GM10266 (cell line): ENCODE results near the gene CALML6.

Experiments used
- DNase-seq: peaks from one replicate; pipeline ENCODE4 v3.0.0; 2012; ENCODE audit errors: extremely low spot score
- TF ChIP-seq, protein P1 (sequence below): IDR thresholded peaks from 2 replicates; pipeline ENCODE4 v1.5.1; 2012; ENCODE audit warnings: mild to moderate bottlenecking, low read depth; ENCODE audit not compliant: control insufficient read depth, insufficient read depth; ENCODE audit errors: missing control alignments

CALML6 gene

DNA sequence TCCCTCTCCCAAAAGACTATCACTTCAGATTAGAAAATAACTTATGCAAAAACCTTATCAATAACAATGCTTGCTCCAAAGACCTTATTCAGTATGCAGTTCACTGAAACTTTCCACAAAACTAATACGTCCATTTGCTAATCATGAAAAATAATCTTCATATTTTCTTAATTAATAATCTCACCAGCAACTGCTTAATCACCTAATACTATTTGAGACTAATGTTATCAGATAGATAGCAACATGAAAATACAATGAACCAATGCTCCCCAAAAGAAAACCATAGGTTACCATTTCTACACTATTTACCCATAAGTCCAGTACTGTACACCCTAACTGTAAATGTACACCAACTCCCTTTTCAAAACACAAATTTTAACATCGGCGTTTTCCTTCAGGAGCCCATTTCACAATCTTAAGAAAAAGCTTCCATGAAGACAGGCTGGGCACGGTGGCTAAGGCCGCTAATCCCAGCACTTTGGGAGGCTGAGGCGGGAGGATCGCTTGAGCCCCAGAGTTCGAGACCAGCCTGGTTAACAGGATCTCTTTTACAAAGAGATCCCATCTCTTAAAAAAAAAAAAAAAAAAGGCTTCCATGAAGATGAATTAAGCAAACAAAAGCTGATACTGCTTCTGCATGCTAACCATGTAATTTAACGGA lies 25.8 kb upstream of the CALML6 start:
- TF ChIP-seq, protein P1, sequence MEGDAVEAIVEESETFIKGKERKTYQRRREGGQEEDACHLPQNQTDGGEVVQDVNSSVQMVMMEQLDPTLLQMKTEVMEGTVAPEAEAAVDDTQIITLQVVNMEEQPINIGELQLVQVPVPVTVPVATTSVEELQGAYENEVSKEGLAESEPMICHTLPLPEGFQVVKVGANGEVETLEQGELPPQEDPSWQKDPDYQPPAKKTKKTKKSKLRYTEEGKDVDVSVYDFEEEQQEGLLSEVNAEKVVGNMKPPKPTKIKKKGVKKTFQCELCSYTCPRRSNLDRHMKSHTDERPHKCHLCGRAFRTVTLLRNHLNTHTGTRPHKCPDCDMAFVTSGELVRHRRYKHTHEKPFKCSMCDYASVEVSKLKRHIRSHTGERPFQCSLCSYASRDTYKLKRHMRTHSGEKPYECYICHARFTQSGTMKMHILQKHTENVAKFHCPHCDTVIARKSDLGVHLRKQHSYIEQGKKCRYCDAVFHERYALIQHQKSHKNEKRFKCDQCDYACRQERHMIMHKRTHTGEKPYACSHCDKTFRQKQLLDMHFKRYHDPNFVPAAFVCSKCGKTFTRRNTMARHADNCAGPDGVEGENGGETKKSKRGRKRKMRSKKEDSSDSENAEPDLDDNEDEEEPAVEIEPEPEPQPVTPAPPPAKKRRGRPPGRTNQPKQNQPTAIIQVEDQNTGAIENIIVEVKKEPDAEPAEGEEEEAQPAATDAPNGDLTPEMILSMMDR = no peak
- no peak for DNase-seq

DNA sequence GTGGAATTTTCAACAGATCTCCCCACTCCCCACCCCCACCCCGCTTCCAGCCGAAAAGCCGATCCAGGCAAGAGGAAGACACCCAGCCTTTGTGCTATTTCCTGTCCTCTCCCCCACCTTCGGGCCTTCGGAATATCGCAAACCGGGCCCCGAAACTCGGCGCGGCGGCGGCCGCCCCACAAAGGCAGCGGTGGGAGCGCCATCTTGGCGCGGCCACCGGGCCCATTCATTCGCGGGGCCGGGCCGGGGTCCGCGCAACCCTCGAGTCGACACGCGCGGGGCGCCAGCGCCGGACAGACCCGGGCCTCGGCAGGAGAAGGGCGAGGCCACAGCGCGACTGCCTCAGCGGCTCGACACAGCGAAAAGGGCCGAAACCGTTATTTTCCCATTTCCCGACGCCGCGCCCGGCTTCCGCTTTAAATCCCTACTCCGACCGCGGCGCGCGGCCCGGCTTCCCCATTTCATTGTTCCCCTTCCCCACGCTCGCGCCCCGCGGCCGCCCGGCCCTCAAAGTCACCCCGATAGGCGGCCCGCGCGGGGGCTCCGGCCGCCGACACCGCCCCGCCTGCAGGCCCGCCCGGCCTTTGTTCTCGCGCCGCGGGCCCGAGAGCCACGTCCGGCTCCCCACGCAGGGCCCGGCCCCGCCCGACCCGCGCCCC lies 25.1 kb upstream of the CALML6 start:
- peak; percentile 77 for DNase-seq
- TF ChIP-seq, protein P1 = no peak

DNA sequence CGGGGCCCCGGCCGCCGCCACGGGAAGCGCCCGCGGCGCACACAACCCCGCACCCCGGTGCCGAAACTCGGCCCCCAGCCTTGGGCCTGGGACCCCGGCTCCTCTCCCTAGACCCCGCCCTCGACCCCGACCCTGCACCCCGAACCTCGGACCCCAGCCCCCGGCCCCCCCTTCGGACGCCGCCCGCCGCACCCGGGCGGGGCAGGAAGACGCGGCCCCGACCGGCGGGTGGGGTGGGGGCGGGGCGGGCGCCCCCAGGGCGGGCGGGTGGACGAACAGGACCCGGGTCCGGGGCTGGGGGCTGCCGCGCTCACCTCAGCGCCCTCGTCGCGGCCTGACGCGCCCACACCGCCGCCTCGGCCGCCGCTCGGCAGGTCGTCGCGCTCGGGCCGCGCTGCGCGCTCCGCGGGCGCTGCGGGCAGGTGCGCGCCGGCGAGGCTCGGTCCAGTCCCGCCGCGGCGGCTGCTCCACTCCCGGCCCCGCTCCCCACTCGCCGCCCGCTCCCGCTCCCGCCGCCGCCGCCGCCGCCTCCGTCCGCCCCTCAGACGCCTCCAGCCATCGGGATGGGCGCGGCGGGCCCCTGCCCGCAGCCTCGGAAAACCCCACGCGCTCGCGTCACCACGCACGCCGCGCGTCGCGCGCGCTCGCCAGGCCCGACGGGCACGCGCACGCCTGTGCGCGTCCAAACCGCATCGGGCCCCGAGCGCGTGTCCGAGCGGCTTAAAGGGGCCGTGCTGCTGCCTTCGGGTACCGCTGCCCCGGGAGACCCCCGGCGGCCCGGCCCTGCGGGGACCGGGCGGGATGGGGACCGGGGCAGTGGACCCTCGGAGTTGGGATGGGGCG lies 24.3 kb upstream of the CALML6 start, which contains the start of gene GNB1:
Gene GNB1 (minus strand): TSS at position 582 of the 843 bp plus-strand sequence. CDS start 65,634 bp downstream, outside the sequence.
- peak; percentile 98 for DNase-seq
- TF ChIP-seq, protein P1 = no peak

DNA sequence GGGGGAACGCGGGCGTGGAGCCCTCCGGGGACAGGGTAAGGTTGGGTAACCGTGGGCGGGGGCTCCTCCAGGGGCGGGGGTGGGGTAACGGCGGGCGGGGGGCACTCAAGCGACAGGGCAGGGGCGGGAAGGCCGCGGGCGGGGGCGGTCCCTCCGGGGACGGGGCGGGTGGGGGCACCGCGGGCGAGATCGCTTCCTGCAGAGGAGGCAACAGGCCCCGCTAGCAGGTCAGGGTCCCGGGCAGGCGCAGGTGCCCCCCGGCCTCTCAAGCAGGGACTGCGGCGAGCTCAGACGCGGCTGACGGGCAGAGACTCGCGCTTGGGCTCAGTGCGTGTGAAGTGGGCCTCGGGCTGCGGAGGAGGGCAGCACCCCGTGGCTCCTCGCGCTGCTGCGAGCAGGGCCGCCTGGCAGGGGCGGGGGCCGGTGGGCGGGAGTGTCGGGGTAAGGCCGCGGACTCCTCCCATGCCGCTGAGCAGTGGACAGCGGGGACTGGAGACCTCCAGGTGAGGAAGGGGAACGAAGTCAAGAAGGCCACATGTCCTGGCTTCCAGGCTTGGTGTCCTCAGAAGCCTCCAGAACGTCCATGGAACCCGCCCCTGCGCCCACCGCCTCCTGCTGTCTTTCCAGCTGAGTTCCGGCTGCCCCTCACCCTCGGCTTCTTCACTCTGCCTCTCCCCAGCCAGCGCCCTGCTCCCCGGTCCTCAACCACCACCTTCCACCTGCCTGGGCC lies 23.5 kb upstream of the CALML6 start:
- TF ChIP-seq, protein P1 = no peak
- DNase-seq = peak; percentile 96

DNA sequence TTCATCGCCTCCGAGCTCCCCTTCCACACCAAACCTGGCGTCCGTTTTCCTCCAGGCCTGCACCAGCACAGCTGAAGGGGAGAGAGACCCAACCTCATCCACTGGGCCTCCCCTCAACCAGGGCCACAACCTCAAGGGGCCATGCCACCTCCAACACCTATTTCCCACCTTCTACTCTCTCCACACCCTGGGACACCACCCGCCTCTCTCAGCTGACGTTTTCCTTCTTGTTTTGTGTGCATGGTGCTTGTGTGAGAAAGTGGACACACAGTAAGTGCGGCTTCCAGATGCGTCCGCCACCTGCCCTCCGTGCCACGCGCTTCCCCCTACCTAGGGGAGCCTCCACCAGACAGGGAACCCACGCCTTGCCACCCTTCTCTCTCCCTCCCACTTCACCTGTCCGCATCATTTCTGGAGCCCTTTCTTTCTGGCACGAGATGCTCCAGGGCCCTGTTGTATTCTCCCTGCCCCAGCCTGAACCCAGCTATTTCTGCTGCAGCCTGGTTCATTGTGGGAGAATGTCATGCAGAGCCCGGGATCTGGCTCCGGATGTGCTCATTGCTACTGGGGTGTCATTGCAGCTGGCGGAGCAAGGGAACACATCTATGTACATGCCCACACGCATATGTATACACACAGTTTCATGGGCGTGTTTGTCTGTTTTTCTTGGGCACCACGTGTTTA lies 22.8 kb upstream of the CALML6 start:
- no peak for DNase-seq
- TF ChIP-seq, protein P1 = no peak

DNA sequence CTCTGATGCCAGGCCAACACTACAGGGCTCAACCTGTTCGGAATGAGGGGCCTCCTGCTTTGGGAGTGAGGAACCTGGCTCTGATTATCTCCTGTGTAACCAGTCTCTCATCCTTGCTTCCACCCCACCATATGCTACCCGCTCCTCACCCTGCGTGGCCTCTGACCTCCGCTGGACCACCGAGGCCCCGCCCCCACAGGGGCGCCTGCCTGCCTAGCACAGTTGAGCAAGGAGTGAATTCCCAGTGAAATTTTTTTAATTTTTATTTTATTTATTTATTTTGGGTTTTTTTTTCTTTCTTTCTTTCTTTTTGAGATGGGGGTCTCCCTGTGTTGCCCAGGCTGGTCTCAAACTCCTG lies 22.3 kb upstream of the CALML6 start:
- TF ChIP-seq, protein P1 = no peak
- DNase-seq = no peak
